Activated naive CD8-positive, alpha-beta T cell (primary cell): ENCODE data around the gene ELAC1.
"Not testable (repeated sequence)": the region's sequence is repeated elsewhere in the genome, so short reads cannot be mapped to it uniquely, and the experiment has no call there.

Experiments
- H3K27ac Mint-ChIP-seq: one replicate; pipeline ENCODE4 v1.8.0; 2021; ENCODE audit warnings: mixed read lengths
- H3K27me3 Mint-ChIP-seq: one replicate; pipeline ENCODE4 v1.8.0; 2021; ENCODE audit warnings: mixed read lengths
- H3K36me3 Mint-ChIP-seq: one replicate; pipeline ENCODE4 v1.8.0; 2021; ENCODE audit warnings: mixed read lengths
- H3K4me1 Mint-ChIP-seq: one replicate; pipeline ENCODE4 v1.8.0; 2021; ENCODE audit warnings: low read depth, mixed read lengths
- H3K4me3 Mint-ChIP-seq: one replicate; pipeline ENCODE4 v1.8.0; 2021; ENCODE audit warnings: mild to moderate bottlenecking, mixed read lengths
- H3K9me3 Mint-ChIP-seq: one replicate; pipeline ENCODE4 v1.8.0; 2021; ENCODE audit warnings: low read depth, mixed read lengths

Gene ELAC1

DNA sequence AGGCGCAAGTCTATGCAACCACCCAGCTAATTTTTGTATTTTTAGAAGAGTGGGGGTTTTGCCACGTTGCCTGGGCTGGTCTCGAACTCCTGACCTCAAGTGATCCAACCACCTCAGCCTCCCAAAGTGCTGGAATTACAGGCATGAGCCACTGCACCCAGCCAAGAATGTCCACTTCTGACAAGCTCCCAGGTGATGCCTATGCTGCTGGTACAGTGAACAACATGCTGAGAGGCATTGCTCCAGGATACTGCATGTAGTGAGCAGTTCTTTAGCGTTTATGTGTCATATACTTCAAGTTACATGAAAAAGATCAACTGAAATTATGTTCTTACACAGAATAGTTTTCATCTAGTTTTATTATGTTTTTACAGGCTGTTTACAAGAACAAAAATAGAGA is 17.2 kb upstream of the ELAC1 start:
- H3K27me3 Mint-ChIP-seq = no peaks in the 10 kb centered on the region
- no peaks in the 10 kb centered on the region for H3K9me3 Mint-ChIP-seq
- no peak overlapping the region for H3K4me3 Mint-ChIP-seq
- peaks cover 12% of the 10 kb centered on the region for H3K36me3 Mint-ChIP-seq
- H3K27ac Mint-ChIP-seq = no peak overlapping the region
- no peaks in the 10 kb centered on the region for H3K4me1 Mint-ChIP-seq

DNA sequence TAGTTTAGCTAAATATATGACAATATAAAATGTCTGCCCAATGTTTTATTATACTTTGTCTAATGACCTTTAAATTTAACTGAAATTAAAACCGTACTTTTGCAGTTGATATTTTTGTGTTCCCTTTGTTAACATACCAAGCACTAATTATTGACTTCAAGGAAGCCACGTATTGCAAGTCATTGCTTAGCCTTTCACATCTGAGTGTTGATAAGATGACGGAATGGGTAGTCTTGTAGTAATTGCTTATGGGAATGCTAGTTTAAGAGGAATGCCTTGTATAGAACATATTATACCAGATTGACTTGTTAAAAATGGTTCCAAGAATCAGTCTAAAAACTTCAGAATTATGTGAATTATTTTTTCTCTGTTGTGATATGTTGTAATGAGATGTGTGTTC is 14.0 kb upstream of the ELAC1 start:
- Mint-ChIP-seq H3K4me3 (no peak overlapping the region), H3K27me3 (no peaks in the 10 kb centered on the region), H3K36me3 (no peaks in the 10 kb centered on the region), H3K9me3 (no peaks in the 10 kb centered on the region), H3K27ac (no peak overlapping the region), H3K4me1 (no peaks in the 10 kb centered on the region)

DNA sequence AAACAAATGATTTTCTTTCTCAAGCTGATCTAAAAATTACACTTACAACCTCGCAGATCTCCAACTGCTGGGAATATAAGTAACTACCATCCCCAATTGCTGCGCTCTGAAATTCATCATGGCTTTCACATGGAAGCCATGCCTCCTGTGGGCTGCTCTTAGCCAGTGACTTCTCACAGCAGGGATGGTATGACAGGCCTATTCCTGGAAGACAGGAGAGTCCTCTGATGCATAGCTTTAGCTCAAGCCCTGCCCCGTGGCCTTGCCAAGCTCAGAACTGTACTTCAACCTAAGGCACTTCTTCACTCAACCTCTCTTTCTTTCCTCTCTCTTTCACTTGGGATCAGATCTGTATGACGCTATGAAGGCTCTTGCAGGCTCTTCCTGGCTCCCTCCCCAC is 12.6 kb upstream of the ELAC1 start:
- Mint-ChIP-seq H3K27me3 (peaks cover 1% of the 10 kb centered on the region), H3K36me3 (no peaks in the 10 kb centered on the region), H3K4me3 (no peak overlapping the region), H3K9me3 (no peaks in the 10 kb centered on the region), H3K27ac (no peak overlapping the region), H3K4me1 (no peaks in the 10 kb centered on the region)

DNA sequence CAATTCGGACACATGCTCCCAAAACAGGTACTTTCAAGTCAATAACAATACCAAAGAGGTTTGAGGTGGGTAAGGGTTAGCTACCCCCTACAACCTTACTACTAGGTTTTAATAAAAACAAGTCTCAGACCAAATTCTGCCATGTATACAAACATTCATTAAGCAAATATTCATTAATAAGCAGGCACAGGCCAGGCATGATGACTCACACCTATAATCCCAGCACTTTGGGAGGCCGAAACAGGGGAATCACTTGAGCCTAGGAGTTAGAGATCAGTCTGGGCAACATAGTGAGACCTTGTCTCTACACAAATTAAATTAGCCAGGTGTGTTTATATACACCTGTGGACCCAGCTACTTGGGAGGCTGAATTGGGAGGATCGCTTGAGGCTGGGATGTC is 11.7 kb upstream of the ELAC1 start:
- peaks cover 5% of the 10 kb centered on the region for H3K9me3 Mint-ChIP-seq
- H3K36me3 Mint-ChIP-seq = peaks cover 5% of the 10 kb centered on the region
- H3K27ac Mint-ChIP-seq = no peak overlapping the region
- H3K27me3 Mint-ChIP-seq = peaks cover 1% of the 10 kb centered on the region
- H3K4me1 Mint-ChIP-seq = no peaks in the 10 kb centered on the region
- H3K4me3 Mint-ChIP-seq = no peak overlapping the region

DNA sequence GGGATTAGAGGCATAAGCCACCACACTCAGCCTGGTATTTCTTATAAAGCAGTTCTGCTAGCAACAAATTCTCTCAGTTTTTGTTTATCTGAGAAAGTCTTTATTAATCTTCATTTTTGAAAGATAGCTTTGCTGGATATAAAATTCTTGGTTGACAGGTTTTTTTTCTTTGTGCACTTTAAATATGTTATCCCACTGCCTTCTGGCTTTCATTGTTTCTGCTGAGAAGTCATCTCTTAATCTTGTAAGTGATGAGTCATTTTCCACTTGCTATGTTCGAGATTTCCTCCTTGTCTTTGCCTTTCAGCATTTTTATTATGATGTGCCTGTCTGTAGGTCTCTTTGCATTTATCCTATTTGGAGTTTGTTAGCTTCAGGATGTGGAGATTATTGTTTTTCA is 5.9 kb upstream of the ELAC1 start:
- Mint-ChIP-seq H3K9me3 (peaks cover 23% of the 10 kb centered on the region), H3K36me3 (peaks cover 17% of the 10 kb centered on the region), H3K27me3 (peaks cover 1% of the 10 kb centered on the region), H3K4me3 (no peak overlapping the region), H3K4me1 (no peaks in the 10 kb centered on the region), H3K27ac (no peak overlapping the region)

DNA sequence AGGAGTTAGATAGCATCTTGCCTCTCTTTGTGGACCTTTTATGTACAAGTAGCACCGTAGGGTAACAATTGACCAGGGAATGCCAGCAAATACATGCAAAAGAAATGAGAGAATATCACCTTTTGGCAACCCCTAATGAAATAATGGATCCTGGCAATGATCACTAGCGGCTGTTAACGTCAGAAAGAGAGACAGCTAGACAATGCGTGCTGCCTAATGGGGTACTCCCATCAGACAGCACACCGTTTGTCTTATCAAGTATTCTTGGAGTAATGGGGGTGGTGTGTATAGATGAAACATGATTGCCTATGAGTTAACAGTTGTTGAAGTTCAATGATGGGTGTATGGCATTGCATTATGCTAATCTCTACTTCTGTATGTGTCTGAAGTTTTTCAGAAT is 1.6 kb downstream of the ELAC1 start:
- H3K4me3 Mint-ChIP-seq = peak overlapping the region; percentile 91
- H3K36me3 Mint-ChIP-seq = peaks cover under 1% of the 10 kb centered on the region
- H3K9me3 Mint-ChIP-seq = no peaks in the 10 kb centered on the region
- H3K27ac Mint-ChIP-seq = peak overlapping the region; percentile 93
- peaks cover 33% of the 10 kb centered on the region for H3K4me1 Mint-ChIP-seq
- no peaks in the 10 kb centered on the region for H3K27me3 Mint-ChIP-seq

DNA sequence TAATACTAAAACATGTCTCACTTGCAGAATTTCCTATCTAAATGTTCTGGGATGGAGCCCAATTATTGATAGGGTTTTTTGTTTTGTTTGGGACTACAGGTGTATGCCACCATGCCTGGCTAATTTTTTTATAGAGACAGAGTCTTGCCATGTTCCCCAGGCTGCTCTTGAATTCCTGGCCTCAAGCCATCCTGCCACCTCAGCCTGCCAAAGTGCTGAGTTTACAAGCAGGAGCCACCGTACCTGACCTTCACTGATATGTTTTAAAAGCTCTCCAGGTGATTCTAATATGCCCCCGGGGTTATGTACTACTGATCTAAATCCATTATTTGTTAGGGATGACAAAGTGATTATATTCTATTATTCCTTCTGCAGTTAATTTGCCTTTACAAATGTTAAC is 2.2 kb downstream of the ELAC1 start:
- Mint-ChIP-seq H3K36me3 (peaks cover 6% of the 10 kb centered on the region), H3K27ac (no peak overlapping the region), H3K9me3 (no peaks in the 10 kb centered on the region), H3K4me3 (peak overlapping the region; percentile 54), H3K4me1 (peaks cover 37% of the 10 kb centered on the region), H3K27me3 (no peaks in the 10 kb centered on the region)

DNA sequence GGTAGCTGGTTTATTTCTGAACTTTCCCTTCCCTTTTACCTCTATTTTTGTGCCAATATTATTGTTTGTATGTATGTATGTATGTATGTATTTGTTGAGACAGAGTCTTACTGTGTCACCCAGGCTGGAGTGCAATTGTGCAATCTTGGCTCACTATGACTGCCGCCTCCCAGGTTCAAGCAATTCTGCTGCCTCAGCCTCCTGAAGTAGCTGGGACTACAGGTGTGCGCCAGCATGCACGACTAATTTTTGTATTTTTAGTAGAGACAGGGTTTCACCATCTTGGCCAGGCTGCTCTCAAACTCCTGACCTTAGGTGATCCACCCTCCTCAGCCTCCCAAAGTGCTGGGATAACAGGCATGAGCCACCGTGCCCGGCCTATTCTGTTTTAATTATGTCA is 4.6 kb downstream of the ELAC1 start:
- not testable (repeated sequence) for H3K4me3 Mint-ChIP-seq, H3K27me3 Mint-ChIP-seq, H3K27ac Mint-ChIP-seq, H3K9me3 Mint-ChIP-seq
- Mint-ChIP-seq H3K36me3 (peaks cover 24% of the 10 kb centered on the region), H3K4me1 (peaks cover 37% of the 10 kb centered on the region)

DNA sequence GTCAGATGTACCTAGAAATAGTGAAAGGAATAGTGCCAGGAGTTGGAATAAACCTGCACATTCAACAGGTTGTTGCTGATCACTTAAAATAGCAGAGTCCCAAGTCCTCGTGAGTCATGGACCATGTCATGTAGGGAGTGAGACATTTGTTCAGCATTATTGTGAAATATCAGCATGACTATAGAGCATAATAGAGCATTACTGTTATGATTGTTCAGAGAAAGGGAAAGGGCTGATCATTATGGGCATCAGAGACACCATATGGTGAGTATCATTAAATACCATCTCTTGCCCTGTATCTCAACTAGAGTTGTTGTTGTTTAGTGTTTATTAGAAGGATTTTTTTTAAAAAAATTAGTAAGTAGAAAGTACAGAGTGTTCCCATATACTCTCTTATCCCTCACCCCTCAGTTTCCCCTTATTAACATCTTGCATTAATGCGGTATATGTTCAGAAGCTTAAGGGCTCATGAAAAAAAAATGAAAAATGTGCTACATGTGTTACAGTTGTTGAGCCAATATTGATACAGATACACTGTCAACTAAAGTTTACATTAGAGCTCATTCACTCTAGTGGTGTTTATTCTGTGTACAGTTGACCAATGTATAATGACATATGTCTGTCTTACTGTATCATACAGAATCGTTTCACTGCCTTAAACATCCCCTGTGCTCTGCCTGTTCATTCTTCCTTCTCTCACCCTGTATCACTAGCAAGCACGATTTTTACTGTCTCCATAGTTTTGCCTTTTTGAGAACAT is 5.7 kb downstream of the ELAC1 start:
- Mint-ChIP-seq H3K36me3 (peaks cover 32% of the 10 kb centered on the region), H3K9me3 (no peaks in the 10 kb centered on the region), H3K27me3 (no peaks in the 10 kb centered on the region), H3K4me3 (no peak overlapping the region), H3K4me1 (peaks cover 35% of the 10 kb centered on the region), H3K27ac (peak overlapping the region; percentile 8)

DNA sequence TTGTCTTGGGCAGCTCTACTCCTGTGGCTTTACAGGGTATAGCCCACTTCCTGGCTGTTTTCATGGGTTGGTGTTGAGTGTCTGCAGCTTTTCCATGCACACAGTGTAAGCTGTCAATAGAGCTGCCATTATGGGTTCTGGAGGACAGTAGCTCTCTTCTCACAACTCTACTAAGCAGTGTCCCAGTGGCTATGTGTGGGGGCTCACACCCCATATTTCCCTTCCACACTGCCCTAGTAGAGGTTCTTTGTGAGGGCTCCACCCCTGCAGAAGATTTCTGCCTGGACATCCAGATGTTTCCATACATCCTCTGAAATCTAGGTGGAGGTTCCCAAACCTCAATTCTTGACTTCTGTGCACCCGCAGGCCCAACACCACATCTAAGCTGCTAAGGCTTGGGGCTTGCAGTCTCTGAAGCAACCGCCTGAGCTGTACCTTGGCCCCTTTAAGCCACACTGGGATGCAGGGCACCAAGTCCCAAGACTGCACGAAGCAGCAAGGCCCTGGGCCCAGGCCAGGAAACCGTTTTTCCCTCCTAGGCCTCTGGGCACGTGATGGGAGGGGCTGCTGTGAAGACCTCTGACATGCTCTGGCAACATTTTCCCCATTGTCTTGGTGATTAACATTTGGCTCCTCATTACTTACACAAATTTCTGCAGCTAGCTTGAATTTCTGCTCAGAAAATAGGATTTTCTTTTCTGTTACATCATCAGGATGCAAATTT is 9.4 kb downstream of the ELAC1 start:
- Mint-ChIP-seq H3K9me3 (no peaks in the 10 kb centered on the region), H3K36me3 (peaks cover 33% of the 10 kb centered on the region), H3K4me1 (peaks cover 14% of the 10 kb centered on the region), H3K4me3 (no peak overlapping the region), H3K27me3 (no peaks in the 10 kb centered on the region), H3K27ac (no peak overlapping the region)

DNA sequence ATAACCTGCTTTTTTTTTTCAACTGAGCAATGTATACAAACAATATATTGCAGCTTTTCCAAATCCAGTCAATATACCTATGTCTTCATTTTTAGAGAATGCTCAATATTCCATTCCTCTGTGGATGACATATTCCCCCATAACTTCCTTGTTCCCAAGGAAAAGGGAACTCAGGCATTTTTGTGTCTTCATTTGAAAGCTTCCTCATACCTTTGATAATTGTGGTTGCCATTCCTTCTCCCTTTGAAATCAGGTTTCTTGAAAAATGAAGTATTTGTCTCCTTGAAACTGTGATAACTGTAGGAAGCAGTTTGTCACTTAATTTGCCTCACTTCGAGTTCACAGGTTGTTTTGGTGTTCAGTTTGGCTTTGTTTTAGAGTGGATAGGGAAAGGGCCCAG is 13.5 kb downstream of the ELAC1 start:
- no peaks in the 10 kb centered on the region for H3K9me3 Mint-ChIP-seq
- peaks cover 3% of the 10 kb centered on the region for H3K4me1 Mint-ChIP-seq
- H3K4me3 Mint-ChIP-seq = no peak overlapping the region
- no peaks in the 10 kb centered on the region for H3K27me3 Mint-ChIP-seq
- peaks cover 22% of the 10 kb centered on the region for H3K36me3 Mint-ChIP-seq
- H3K27ac Mint-ChIP-seq = no peak overlapping the region

DNA sequence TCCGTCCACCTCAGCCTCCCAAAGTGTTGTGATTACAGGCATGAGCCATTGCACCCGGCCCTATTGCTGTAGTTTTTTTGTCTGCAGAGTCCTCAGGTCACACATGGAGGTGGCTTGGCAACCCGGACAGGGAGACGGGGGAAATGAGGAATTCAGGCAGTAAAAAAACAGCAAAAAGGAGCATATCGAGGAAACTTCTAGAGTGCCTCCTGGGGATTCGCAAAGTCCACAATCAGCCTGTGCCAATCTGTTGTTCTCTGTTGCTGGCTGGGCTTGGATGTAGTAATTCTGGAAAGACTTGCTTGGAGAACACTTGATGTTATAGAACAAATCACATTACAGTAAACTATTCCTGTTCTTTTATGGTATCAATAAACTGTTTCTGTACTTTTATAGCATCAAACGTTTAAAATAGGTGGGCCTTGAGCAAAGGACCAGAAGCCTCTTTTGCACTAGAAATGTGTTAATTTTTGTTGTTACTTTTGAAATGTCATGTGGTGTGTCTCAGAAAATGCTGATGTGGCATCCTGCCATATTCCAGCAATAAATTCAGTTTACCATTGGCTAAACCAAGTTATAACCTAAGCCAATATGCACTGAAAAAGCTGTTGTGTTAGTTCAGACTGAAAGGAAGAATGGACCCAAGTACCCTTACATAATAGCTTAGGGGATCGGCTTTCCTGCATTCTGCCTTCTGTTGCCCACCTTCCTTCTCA is 14.4 kb downstream of the ELAC1 start:
- Mint-ChIP-seq H3K27ac (no peak overlapping the region), H3K27me3 (no peaks in the 10 kb centered on the region), H3K4me1 (peaks cover 3% of the 10 kb centered on the region), H3K36me3 (peaks cover 20% of the 10 kb centered on the region), H3K9me3 (no peaks in the 10 kb centered on the region), H3K4me3 (no peak overlapping the region)

DNA sequence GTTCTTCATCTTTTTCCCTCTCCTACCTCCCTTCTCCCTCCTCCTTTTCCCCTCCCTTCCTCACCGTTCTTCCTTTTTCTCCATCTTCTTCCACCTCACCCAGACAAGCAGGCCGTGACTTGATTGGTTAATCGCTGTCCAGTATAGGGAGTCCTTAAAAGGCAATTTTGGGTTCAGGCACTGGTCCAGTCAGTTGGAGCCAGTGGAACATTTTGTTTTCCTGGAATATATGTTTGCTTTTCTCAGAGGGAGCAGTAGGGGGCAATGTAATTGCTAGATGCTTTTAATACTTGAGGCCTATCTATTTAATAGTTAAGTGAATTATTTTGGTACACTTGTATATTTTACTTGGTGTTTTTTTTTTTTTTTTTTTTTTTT is 15.0 kb downstream of the ELAC1 start:
- H3K36me3 Mint-ChIP-seq = peaks cover 21% of the 10 kb centered on the region
- H3K9me3 Mint-ChIP-seq = no peaks in the 10 kb centered on the region
- H3K4me1 Mint-ChIP-seq = peaks cover 3% of the 10 kb centered on the region

DNA sequence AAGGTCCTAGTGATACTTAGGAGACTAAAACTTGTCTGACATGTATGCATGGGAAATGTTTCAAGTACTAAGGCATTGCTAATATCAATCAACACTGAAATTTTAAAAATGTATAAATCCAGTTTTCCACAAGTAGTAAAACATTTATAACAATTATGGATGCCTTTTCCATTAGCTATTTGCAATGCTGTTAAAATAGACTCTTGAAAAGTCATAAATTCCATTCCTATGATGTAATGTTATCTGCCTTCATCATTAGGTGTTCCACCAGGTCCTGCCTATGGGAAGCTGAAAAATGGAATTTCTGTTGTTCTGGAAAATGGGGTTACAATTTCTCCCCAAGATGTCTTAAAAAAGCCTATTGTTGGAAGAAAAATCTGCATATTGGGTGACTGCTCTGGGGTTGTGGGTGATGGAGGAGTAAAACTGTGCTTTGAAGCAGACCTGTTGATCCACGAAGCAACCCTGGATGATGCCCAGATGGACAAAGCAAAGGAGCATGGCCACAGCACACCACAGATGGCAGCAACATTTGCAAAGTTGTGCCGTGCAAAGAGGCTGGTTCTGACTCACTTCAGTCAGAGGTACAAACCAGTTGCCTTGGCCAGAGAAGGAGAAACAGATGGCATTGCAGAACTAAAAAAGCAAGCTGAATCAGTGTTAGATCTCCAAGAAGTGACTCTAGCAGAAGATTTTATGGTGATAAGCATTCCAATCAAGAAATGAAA is 18.7 kb downstream of the ELAC1 start:
- Mint-ChIP-seq H3K4me1 (peaks cover 3% of the 10 kb centered on the region), H3K4me3 (no peak overlapping the region), H3K9me3 (no peaks in the 10 kb centered on the region), H3K36me3 (peaks cover 20% of the 10 kb centered on the region), H3K27ac (no peak overlapping the region), H3K27me3 (no peaks in the 10 kb centered on the region)

More for the DNA sequence above, 15.0 kb downstream of the ELAC1 start:
- H3K27ac Mint-ChIP-seq = no peak overlapping the region
- no peak overlapping the region for H3K4me3 Mint-ChIP-seq
- no peaks in the 10 kb centered on the region for H3K27me3 Mint-ChIP-seq

DNA sequence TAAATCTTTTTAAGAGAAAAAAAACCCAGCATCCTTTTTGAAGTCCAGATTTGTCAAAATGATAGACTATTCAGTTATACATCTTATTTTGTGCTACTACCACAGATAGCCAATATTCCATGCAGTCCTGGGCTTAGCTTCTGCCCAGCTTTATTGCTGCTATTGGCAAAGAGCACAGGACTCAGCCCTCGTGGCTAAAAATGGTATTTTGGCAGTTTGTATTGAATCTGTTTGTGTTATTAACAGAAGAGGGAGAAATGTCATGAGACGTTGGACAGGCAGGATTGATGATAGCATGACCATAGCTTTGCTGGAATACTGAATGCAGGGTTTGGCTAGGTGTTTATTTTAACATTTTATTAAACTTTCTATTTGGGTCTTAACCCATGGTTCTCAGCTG is 19.4 kb downstream of the ELAC1 start:
- Mint-ChIP-seq H3K27ac (no peak overlapping the region), H3K4me1 (peaks cover 3% of the 10 kb centered on the region), H3K4me3 (no peak overlapping the region), H3K9me3 (no peaks in the 10 kb centered on the region), H3K36me3 (peaks cover 20% of the 10 kb centered on the region), H3K27me3 (no peaks in the 10 kb centered on the region)
